Neural cell (in vitro differentiated cells): ENCODE data around the gene EPB41L5. TPM values are rescaled to one million over a fixed set of nuclear protein-coding genes. Genes with fewer than 3 reads are reported as not detected.

Experiments
- H2AFZ ChIP-seq: fragments of 200-600, 300-800 bp; sonication (generic), shearing (Covaris generic); 2 replicates; pipeline ENCODE4 v1.6.0; 2014; ENCODE audit warnings: low read depth, mild to moderate bottlenecking, antibody characterized with exemption, low read length, moderate library complexity
- H3F3A ChIP-seq: fragments of 200-600 bp; shearing (Covaris generic); 2 replicates; pipeline ENCODE4 v1.6.1; 2016; ENCODE audit warnings: mild to moderate bottlenecking, moderate library complexity, mixed read lengths, antibody characterized with exemption, low read length; ENCODE audit not compliant: insufficient read depth, poor library complexity, severe bottlenecking
- H3K27ac ChIP-seq: fragments of 200-600, 300-800 bp; sonication (generic), shearing (Covaris generic); 2 replicates; pipeline ENCODE4 v1.5.1; 2014; ENCODE audit warnings: mild to moderate bottlenecking, low read length, moderate library complexity
- H3K27me3 ChIP-seq: fragments of 300-800, 200-600 bp; sonication (generic), shearing (Covaris generic); 2 replicates; pipeline ENCODE4 v1.6.0; 2014; ENCODE audit warnings: mild to moderate bottlenecking, low read depth, low read length, moderate library complexity; ENCODE audit not compliant: insufficient read depth
- H3K36me3 ChIP-seq: fragments of 300-800, 200-600 bp; sonication (generic), shearing (Covaris generic); 2 replicates; pipeline ENCODE4 v1.5.1; 2014; ENCODE audit warnings: mild to moderate bottlenecking, antibody characterized with exemption, low read length, moderate library complexity; ENCODE audit not compliant: insufficient read depth
- H3K4me2 ChIP-seq: fragments of 300-800, 200-600 bp; sonication (generic), shearing (Covaris generic); 2 replicates; pipeline ENCODE4 v1.6.0; 2014; ENCODE audit warnings: mild to moderate bottlenecking, low read length
- H3K4me3 ChIP-seq: fragments of 300-800, 200-600 bp; sonication (generic), shearing (Covaris generic); 2 replicates; pipeline ENCODE4 v1.5.1; 2014; ENCODE audit warnings: mild to moderate bottlenecking, low read length, moderate library complexity
- H3K79me2 ChIP-seq: fragments of 200-600 bp; shearing (Covaris generic); replicated peaks from 2 replicates; pipeline ENCODE4 v1.6.0; 2014; ENCODE audit warnings: mild to moderate bottlenecking, low read length, moderate library complexity; ENCODE audit not compliant: insufficient read depth
- H3K9ac ChIP-seq: fragments of 300-800, 200-600 bp; sonication (generic), shearing (Covaris generic); 2 replicates; pipeline ENCODE4 v1.6.1; 2016; ENCODE audit warnings: mild to moderate bottlenecking, low read length, mixed read lengths
- H3K9me2 ChIP-seq: fragments of 200-600 bp; shearing (Covaris generic); 2 replicates; pipeline ENCODE4 v1.6.1; 2016; ENCODE audit warnings: mild to moderate bottlenecking, low read length, mixed read lengths; ENCODE audit not compliant: insufficient read depth
- H3K9me3 ChIP-seq: fragments of 200-600, 300-800 bp; sonication (generic), shearing (Covaris generic); 2 replicates; pipeline ENCODE4 v1.6.1; 2016; ENCODE audit warnings: mild to moderate bottlenecking, mixed run types, low read length, moderate library complexity, mixed read lengths
- H4K20me1 ChIP-seq: fragments of 200-600 bp; shearing (Covaris generic); 2 replicates; pipeline ENCODE4 v1.6.1; 2016; ENCODE audit warnings: mild to moderate bottlenecking, mixed run types; ENCODE audit not compliant: insufficient read depth
- CTCF ChIP-seq: fragments of 450-650 bp; IDR thresholded peaks from 2 replicates; pipeline ENCODE4 v1.5.1; 2014; ENCODE audit warnings: antibody characterized with exemption, mild to moderate bottlenecking, moderate library complexity; ENCODE audit not compliant: poor library complexity, severe bottlenecking
- EP300 ChIP-seq: fragments of 450-650 bp; conservative IDR thresholded peaks from 2 replicates; pipeline ENCODE4 v1.6.1; 2014; ENCODE audit warnings: antibody characterized with exemption, mild to moderate bottlenecking, moderate library complexity; ENCODE audit not compliant: poor library complexity, severe bottlenecking
- EZH2 ChIP-seq: fragments of 200-600, 300-800 bp; shearing (Covaris generic), sonication (generic); IDR thresholded peaks from 2 replicates; pipeline ENCODE4 v1.6.1; 2014; ENCODE audit warnings: antibody characterized with exemption, low read length, borderline replicate concordance, mild to moderate bottlenecking; ENCODE audit not compliant: insufficient read depth, poor library complexity, severe bottlenecking
- MXI1 ChIP-seq: fragments of 450-650 bp; conservative IDR thresholded peaks from 2 replicates; pipeline ENCODE4 v1.6.1; 2014; ENCODE audit warnings: antibody characterized with exemption, mild to moderate bottlenecking; ENCODE audit not compliant: poor library complexity, severe bottlenecking
- POLR2AphosphoS5 ChIP-seq: IDR thresholded peaks from 2 replicates; pipeline ENCODE4 v1.6.1; 2012
- RAD21 ChIP-seq: fragments of 450-650 bp; conservative IDR thresholded peaks from 2 replicates; pipeline ENCODE4 v1.6.1; 2014; ENCODE audit warnings: antibody characterized with exemption, mild to moderate bottlenecking, moderate library complexity
- REST ChIP-seq: IDR thresholded peaks from 2 replicates; pipeline ENCODE4 v1.6.1; 2012; ENCODE audit warnings: borderline replicate concordance
- SMC3 ChIP-seq: fragments of 450-650 bp; conservative IDR thresholded peaks from 2 replicates; pipeline ENCODE4 v1.6.1; 2014; ENCODE audit warnings: antibody characterized with exemption, mild to moderate bottlenecking, moderate library complexity; ENCODE audit not compliant: poor library complexity
- TAF1 ChIP-seq: IDR thresholded peaks from 2 replicates; pipeline ENCODE4 v1.6.1; 2012; ENCODE audit warnings: low read depth
- polyA plus RNA-seq: library from polyadenylated mRNA; depleted of rRNA; stranded (reverse); fragments of >200 nt; gene quantifications from 2 replicates; pipeline ENCODE4 v1.2.3, GENCODE V29; 2014

Gene EPB41L5
- polyA plus RNA-seq, 1 donor from 2014 or later: 32.9 TPM

- no peaks in the 10 kb centered on the region for H3K9me2 ChIP-seq
- no peaks in the 10 kb centered on the region for H3K36me3 ChIP-seq
- H3K27ac ChIP-seq: no peak overlapping the region
- TF ChIP-seq SMC3 (no peak), EP300 (no peak), REST (no peak), RAD21 (no peak), TAF1 (no peak), CTCF (no peak), EZH2 (no peak), MXI1 (no peak), POLR2AphosphoS5 (no peak)
- no peak overlapping the region for H3K4me3 ChIP-seq
- H3K9ac ChIP-seq: no peak overlapping the region
- no peaks in the 10 kb centered on the region for H4K20me1 ChIP-seq
- H3K4me2 ChIP-seq: no peak overlapping the region
- H3K79me2 ChIP-seq: no peaks in the 10 kb centered on the region
- H2AFZ ChIP-seq: no peak overlapping the region
- H3K9me3 ChIP-seq: no peaks in the 10 kb centered on the region
- no peaks in the 10 kb centered on the region for H3F3A ChIP-seq
- H3K27me3 ChIP-seq: no peaks in the 10 kb centered on the region
These were observed 212.1 kb downstream of the EPB41L5 start for GRCh38 chr2:120224735-120225548.

- Histone ChIP-seq H3K9ac (no peak overlapping the region), H3K9me3 (no peaks in the 10 kb centered on the region)
These were observed 212.7 kb downstream of the EPB41L5 start for GRCh38 chr2:120225549-120226065.

More at GRCh38 chr2:120225549-120226065, 212.7 kb downstream of the EPB41L5 start:
- no peak overlapping the region for H3K4me3 ChIP-seq
- no peaks in the 10 kb centered on the region for H3K27me3 ChIP-seq
- H3K4me2 ChIP-seq: no peak overlapping the region
- no peaks in the 10 kb centered on the region for H3K79me2 ChIP-seq
- no peaks in the 10 kb centered on the region for H3K36me3 ChIP-seq
- no peak for TF ChIP-seq POLR2AphosphoS5
- no peak for TF ChIP-seq EP300
- no peak for TF ChIP-seq REST
- TF ChIP-seq RAD21: no peak
- TF ChIP-seq TAF1: no peak
- no peak for TF ChIP-seq CTCF
- TF ChIP-seq SMC3: no peak
- TF ChIP-seq EZH2: no peak
- no peak for TF ChIP-seq MXI1
- no peak overlapping the region for H2AFZ ChIP-seq
- H3K27ac ChIP-seq: no peak overlapping the region
- H4K20me1 ChIP-seq: no peaks in the 10 kb centered on the region
- no peaks in the 10 kb centered on the region for H3K9me2 ChIP-seq
- no peaks in the 10 kb centered on the region for H3F3A ChIP-seq
